Esophagus squamous epithelium (tissue), 5 donors: ENCODE measurements around the gene WDR82. TPM values are rescaled to one million over a fixed set of nuclear protein-coding genes. Genes with fewer than 3 reads are reported as not detected.

ENCODE experiments used
- DNase-seq: peaks from one replicate; lab custom pipeline; 2025; lab: John Stamatoyannopoulos, UW
- H3K27ac ChIP-seq, 4 donors: fragments of 200-600 bp; sonication (generic); one replicate each; pipeline ENCODE4 v1.5.1; 2016 to 2019; ENCODE audit warnings: mild to moderate bottlenecking in 1 of 4
- H3K27me3 ChIP-seq, 4 donors: fragments of 200-600 bp; sonication (generic); 1 replicate in 3 of 4; 2 replicates in 1 of 4; pipeline versions ENCODE4 v1.5.1 to v1.6.0; 2017 to 2021; ENCODE audit warnings: antibody characterized with exemption in 1 of 4
- H3K36me3 ChIP-seq, 3 donors: fragments of 200-600 bp; sonication (generic); one replicate each; pipeline ENCODE4 v1.5.1; 2016 to 2019
- H3K4me1 ChIP-seq, 3 donors: fragments of 200-600 bp; sonication (generic); one replicate each; pipeline ENCODE4 v1.5.1; 2017 to 2019
- H3K4me3 ChIP-seq, 4 donors: fragments of 200-600 bp; sonication (generic); 1 replicate in 3 of 4; 2 replicates in 1 of 4; pipeline ENCODE4 v1.5.1; 2016 to 2019; ENCODE audit warnings: mild to moderate bottlenecking in 2 of 4, moderate library complexity in 1 of 4
- H3K9me3 ChIP-seq, 3 donors: fragments of 200-600 bp; sonication (generic); one replicate each; pipeline ENCODE4 v1.5.1; 2016 to 2019
- CTCF ChIP-seq, 6 experiments: fragments of 450-650 bp in 4 of 6; fragments of 200-600 bp in 2 of 6; sonication (generic) in 2 of 6; IDR thresholded peaks; one replicate each; pipeline ENCODE4 v1.5.1; 2016 to 2019; ENCODE audit warnings: antibody characterized with exemption in 6 of 6, mild to moderate bottlenecking in 4 of 6, moderate library complexity in 4 of 6
- POLR2A ChIP-seq, 4 donors: fragments of 450-650 bp; IDR thresholded peaks; one replicate each; pipeline ENCODE4 v1.6.1; 2017; ENCODE audit warnings: antibody characterized with exemption in 4 of 4, mild to moderate bottlenecking in 4 of 4, moderate library complexity in 3 of 4
- WGBS, 2 donors: methylation state at CpG; one replicate each; pipeline ENCODE4 v1.1.5; 2018; 5-methylcytosine and 5-hydroxymethylcytosine counted together
- intact Hi-C: fragments of 100-400 bp; cut with DNase I; formaldehyde crosslinking; loops from one replicate; pipeline ENCODE4 v1.15.0; 2022
- total RNA-seq, 4 donors: library from RNA; depleted of rRNA; stranded (reverse); fragments of >200 nt; gene quantifications; one replicate each; pipeline ENCODE4 v1.1.0, GENCODE V29; 2016
- donor health status: DM: yes; HTN: yes; CAD: no.

The WDR82 gene
- total RNA-seq, 4 donors from 2014 or later = 42.7 to 58.7 (median 52.9) TPM

- Histone ChIP-seq H3K27me3 (no peaks in the 10 kb centered on the region), H3K4me3 (no peak overlapping the region), H3K27ac (no peak overlapping the region), H3K36me3 (no peaks in the 10 kb centered on the region), H3K4me1 (peaks cover 50 to 70% (median 58%) of the 10 kb centered on the region in 3 donors), H3K9me3 (no peaks in the 10 kb centered on the region)
- 88 to 89% methylated on average over 1 of the region's 1 CpG for whole genome bisulfite sequencing, 2 donors
- no peak for DNase-seq
- no peak for TF ChIP-seq CTCF (IDR thresholded peaks at IDR 0.05)
- no peak for TF ChIP-seq POLR2A (IDR thresholded peaks at IDR 0.05)
- intact Hi-C loops = no loop called here
These were observed 36.4 kb downstream of the WDR82 start for GRCh38 chr3:52242039-52242438.

GRCh38 chr3:52240886-52241370, 37.5 kb downstream of the WDR82 start:
- no peak for DNase-seq
- H3K4me1 ChIP-seq = peaks cover 50 to 70% (median 57%) of the 10 kb centered on the region in 3 donors
- H3K27ac ChIP-seq = peak overlapping the region in 3 of 4 donors; percentile 95 to 97 (median 96)
- TF ChIP-seq POLR2A (IDR thresholded peaks at IDR 0.05) (no peak), CTCF (IDR thresholded peaks at IDR 0.05) (no peak)
- peaks cover 0 to 1% (median 0%) of the 10 kb centered on the region in 3 donors for H3K36me3 ChIP-seq
- no peaks in the 10 kb centered on the region for H3K27me3 ChIP-seq
- H3K4me3 ChIP-seq = no peak overlapping the region
- WGBS, 2 donors = 76 to 80% methylated on average over 4 of the region's 4 CpGs
- intact Hi-C loops = no loop called here
- H3K9me3 ChIP-seq = no peaks in the 10 kb centered on the region

GRCh38 chr3:52240059-52240885, 38.2 kb downstream of the WDR82 start:
- no peaks in the 10 kb centered on the region for H3K9me3 ChIP-seq
- H3K36me3 ChIP-seq = peaks cover 0 to 8% (median 4%) of the 10 kb centered on the region in 3 donors
- DNase-seq = no peak
- H3K27ac ChIP-seq = peak overlapping the region; percentile 95 to 97 (median 96)
- WGBS, 2 donors = 60 to 86% methylated on average over 1 of the region's 1 CpG
- TF ChIP-seq POLR2A (IDR thresholded peaks at IDR 0.05) = no peak
- TF ChIP-seq CTCF (IDR thresholded peaks at IDR 0.05) = peak in 2 of 6 experiments; percentile 8 to 22
- intact Hi-C loops = no loop called here
- no peaks in the 10 kb centered on the region for H3K27me3 ChIP-seq
- peak overlapping the region in 3 of 4 donors; percentile 84 to 94 (median 93) for H3K4me3 ChIP-seq
- H3K4me1 ChIP-seq = peaks cover 49 to 72% (median 51%) of the 10 kb centered on the region in 3 donors

GRCh38 chr3:52238761-52239701, 39.4 kb downstream of the WDR82 start, which contains the start of gene TWF2:
Gene TWF2, minus strand, starts transcription at chr3:52239158. Its CDS starts 142 bp downstream, at chr3:52239016.
- H3K27me3 ChIP-seq = no peaks in the 10 kb centered on the region
- peak within 1 kb of the TSS; percentile 95 to 97 (median 96) for H3K27ac ChIP-seq
- H3K4me3 ChIP-seq = peak within 1 kb of the TSS; percentile 84 to 94 (median 93)
- 0% methylated on average over 9 to 10 of the region's 92 CpGs for WGBS, 2 donors
- peaks cover 2 to 20% (median 6%) of the 10 kb centered on the region in 3 donors for H3K36me3 ChIP-seq
- no peak for DNase-seq
- intact Hi-C loops = loop anchor here (5.0 kb wide), 1 partner anchor 33 kb away; no protein-coding TSS in a partner anchor
- no peaks in the 10 kb centered on the region for H3K9me3 ChIP-seq
- peak in 5 of 6 experiments; percentile 26 to 59 (median 52) for TF ChIP-seq CTCF (IDR thresholded peaks at IDR 0.05)
- peak in 3 of 4 donors; percentile 67 to 90 (median 68) for TF ChIP-seq POLR2A (IDR thresholded peaks at IDR 0.05)
- H3K4me1 ChIP-seq = peaks cover 37 to 71% (median 39%) of the 10 kb centered on the region in 3 donors
